HepG2 (cell line): ENCODE measurements around the gene CASP1. TPM values are rescaled to one million over a fixed set of nuclear protein-coding genes. Genes with fewer than 3 reads are reported as not detected.

Experiments
- ATF6 ChIP-seq: sonication (generic); formaldehyde crosslinking; conservative IDR thresholded peaks from 2 replicates; pipeline ENCODE4 v1.4.0; 2020; ENCODE audit warnings: missing genetic modification reagents
- CHD4 ChIP-seq: fragments of 200-600 bp; sonication (generic); IDR thresholded peaks from 2 replicates; pipeline ENCODE4 v1.7.0; 2017; ENCODE audit warnings: mild to moderate bottlenecking, low read length, borderline replicate concordance
- GABPA ChIP-seq, 2 experiments: IDR thresholded peaks; 2 replicates each; pipeline ENCODE4 v1.6.1; 2011 to 2016; ENCODE audit warnings: low read depth in 2 of 2, low read length in 1 of 2, missing biosample characterization in 1 of 2, missing genetic modification characterization in 1 of 2
- GZF1 ChIP-seq: sonication (generic); formaldehyde crosslinking; IDR thresholded peaks from 2 replicates; pipeline ENCODE4 v1.5.1; 2020; ENCODE audit warnings: mild to moderate bottlenecking, missing genetic modification reagents
- MED1 ChIP-seq: sonication (generic); formaldehyde crosslinking; IDR thresholded peaks from 2 replicates; pipeline ENCODE4 v1.4.0; 2020; ENCODE audit warnings: missing genetic modification reagents
- PAX8 ChIP-seq: sonication (generic); formaldehyde crosslinking; IDR thresholded peaks from 2 replicates; pipeline ENCODE4 v1.8.0; 2022; ENCODE audit warnings: mild to moderate bottlenecking, missing genetic modification reagents, borderline replicate concordance
- PTBP1 ChIP-seq: fragments of 200-400 bp; formaldehyde crosslinking; IDR thresholded peaks from 2 replicates; pipeline ENCODE4 v1.6.1; 2018; ENCODE audit warnings: low read length, low read depth; ENCODE audit not compliant: poor library complexity, severe bottlenecking
- SP140L ChIP-seq: sonication (generic); formaldehyde crosslinking; IDR thresholded peaks from 2 replicates; pipeline ENCODE4 v1.4.0; 2020; ENCODE audit warnings: missing genetic modification reagents, borderline replicate concordance
- SSRP1 ChIP-seq: IDR thresholded peaks from 2 replicates; pipeline ENCODE4 v1.6.1; 2016; ENCODE audit warnings: control low read depth
- TCF12 ChIP-seq, 2 experiments: fragments of 450-650 bp in 1 of 2; sonication (generic) in 1 of 2; formaldehyde crosslinking in 1 of 2; IDR thresholded peaks; 2 replicates each; pipeline versions ENCODE4 v1.6.1 to v1.8.0; 2017 to 2022; ENCODE audit warnings: antibody characterized with exemption in 1 of 2, mild to moderate bottlenecking in 1 of 2, missing genetic modification reagents in 1 of 2, moderate library complexity in 1 of 2
- ZBTB3 ChIP-seq: sonication (generic); formaldehyde crosslinking; IDR thresholded peaks from 2 replicates; pipeline ENCODE4 v1.4.0; 2020; ENCODE audit warnings: low read depth, mild to moderate bottlenecking, moderate library complexity, missing genetic modification reagents, borderline replicate concordance
- ZNF160 ChIP-seq: sonication (generic); formaldehyde crosslinking; IDR thresholded peaks from 2 replicates; pipeline ENCODE4 v1.8.0; 2022; ENCODE audit warnings: mild to moderate bottlenecking, inconsistent platforms, missing genetic modification reagents
- ZNF7 ChIP-seq: IDR thresholded peaks from 2 replicates; pipeline ENCODE4 v1.6.1; 2016; ENCODE audit warnings: missing biosample characterization, missing genetic modification reagents
- ZNF75D ChIP-seq: sonication (generic); formaldehyde crosslinking; IDR thresholded peaks from 2 replicates; pipeline ENCODE4 v1.8.1; 2023; ENCODE audit warnings: missing genetic modification reagents, mild to moderate bottlenecking, borderline replicate concordance
- ZNF766 ChIP-seq: sonication (generic); formaldehyde crosslinking; IDR thresholded peaks from 2 replicates; pipeline ENCODE4 v1.5.0; 2020; ENCODE audit warnings: missing genetic modification reagents, borderline replicate concordance
- polyA plus RNA-seq, 8 experiments: library from polyadenylated mRNA; depleted of rRNA in 3 of 8; stranded (reverse) in 7 of 8; unstranded in 1 of 8; fragments of >200 nt; fragmentation: Illumina TruSeq in 4 of 8; extraction: Trizol in 4 of 8; gene quantifications; 2 replicates each; pipeline versions ENCODE4 v1.2.1 to v1.2.3, GENCODE V29; 2011 to 2016; ENCODE audit warnings: low read depth in 4 of 8, missing spikeins in 1 of 8, mixed read lengths in 1 of 8; ENCODE audit not compliant: insufficient read depth in 1 of 8
- total RNA-seq, 5 experiments: library from RNA; depleted of rRNA; stranded (reverse); fragments of >200 nt; fragmentation: Illumina TruSeq; extraction: Trizol; gene quantifications; 2 replicates each; pipeline ENCODE4 v1.2.3, GENCODE V29; 2016; ENCODE audit warnings: low read depth in 1 of 5
- TF ChIP-seq, protein P1 (sequence below): sonication (generic); formaldehyde crosslinking; IDR thresholded peaks from 2 replicates; pipeline ENCODE4 v1.4.0; 2020; ENCODE audit warnings: missing genetic modification reagents
- TF ChIP-seq, protein P2 (sequence below): IDR thresholded peaks from 2 replicates; pipeline ENCODE4 v1.6.1; 2016

CASP1 gene
- total and polyA plus RNA-seq, 2 of the 13 experiments (the other 11 are each of a cell fraction or from before 2014, with no cell fraction given), result 0.34 to 5.2 TPM

GRCh38 chr11:105046898-105047579, 12.1 kb upstream of the CASP1 start (continued):
- TF ChIP-seq, protein P1, sequence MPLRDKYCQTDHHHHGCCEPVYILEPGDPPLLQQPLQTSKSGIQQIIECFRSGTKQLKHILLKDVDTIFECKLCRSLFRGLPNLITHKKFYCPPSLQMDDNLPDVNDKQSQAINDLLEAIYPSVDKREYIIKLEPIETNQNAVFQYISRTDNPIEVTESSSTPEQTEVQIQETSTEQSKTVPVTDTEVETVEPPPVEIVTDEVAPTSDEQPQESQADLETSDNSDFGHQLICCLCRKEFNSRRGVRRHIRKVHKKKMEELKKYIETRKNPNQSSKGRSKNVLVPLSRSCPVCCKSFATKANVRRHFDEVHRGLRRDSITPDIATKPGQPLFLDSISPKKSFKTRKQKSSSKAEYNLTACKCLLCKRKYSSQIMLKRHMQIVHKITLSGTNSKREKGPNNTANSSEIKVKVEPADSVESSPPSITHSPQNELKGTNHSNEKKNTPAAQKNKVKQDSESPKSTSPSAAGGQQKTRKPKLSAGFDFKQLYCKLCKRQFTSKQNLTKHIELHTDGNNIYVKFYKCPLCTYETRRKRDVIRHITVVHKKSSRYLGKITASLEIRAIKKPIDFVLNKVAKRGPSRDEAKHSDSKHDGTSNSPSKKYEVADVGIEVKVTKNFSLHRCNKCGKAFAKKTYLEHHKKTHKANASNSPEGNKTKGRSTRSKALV (CRISPR knock-in tag), result peak; percentile 81
- TF ChIP-seq ATF6, result 0 out of 2 replicates have a peak, but pooled peaks have one; percentile 51
- TF ChIP-seq ZNF7 (CRISPR knock-in tag), result no peak
- TF ChIP-seq GZF1, result no peak
- TF ChIP-seq TCF12 (IDR thresholded peaks at IDR 0.05), result no peak
- no peak for TF ChIP-seq TCF12 (CRISPR knock-in tag; IDR thresholded peaks at IDR 0.05)
- TF ChIP-seq CHD4, result peak; percentile 67; the same call in 1 of the 2 replicates
- TF ChIP-seq ZBTB3 (CRISPR knock-in tag), result no peak
- TF ChIP-seq ZNF766 (CRISPR knock-in tag), result peak; percentile 84; the same call in 1 of the 2 replicates
- no peak for TF ChIP-seq GABPA (IDR thresholded peaks at IDR 0.05; ENCODE audit: low read depth, low read length)
- TF ChIP-seq GABPA (CRISPR knock-in tag; IDR thresholded peaks at IDR 0.05; ENCODE audit: low read depth), result peak; percentile 52; the same call in 1 of the 2 replicates
- peak; percentile 70; the same call in 1 of the 2 replicates for TF ChIP-seq SP140L (CRISPR knock-in tag)
- no peak for TF ChIP-seq PAX8 (CRISPR knock-in tag)
- TF ChIP-seq SSRP1 (CRISPR knock-in tag), result no peak
- TF ChIP-seq, protein P2, sequence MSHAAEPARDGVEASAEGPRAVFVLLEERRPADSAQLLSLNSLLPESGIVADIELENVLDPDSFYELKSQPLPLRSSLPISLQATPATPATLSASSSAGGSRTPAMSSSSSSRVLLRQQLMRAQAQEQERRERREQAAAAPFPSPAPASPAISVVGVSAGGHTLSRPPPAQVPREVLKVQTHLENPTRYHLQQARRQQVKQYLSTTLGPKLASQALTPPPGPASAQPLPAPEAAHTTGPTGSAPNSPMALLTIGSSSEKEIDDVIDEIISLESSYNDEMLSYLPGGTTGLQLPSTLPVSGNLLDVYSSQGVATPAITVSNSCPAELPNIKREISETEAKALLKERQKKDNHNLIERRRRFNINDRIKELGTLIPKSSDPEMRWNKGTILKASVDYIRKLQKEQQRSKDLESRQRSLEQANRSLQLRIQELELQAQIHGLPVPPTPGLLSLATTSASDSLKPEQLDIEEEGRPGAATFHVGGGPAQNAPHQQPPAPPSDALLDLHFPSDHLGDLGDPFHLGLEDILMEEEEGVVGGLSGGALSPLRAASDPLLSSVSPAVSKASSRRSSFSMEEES (CRISPR knock-in tag), result peak; percentile 89
- TF ChIP-seq ZNF75D (CRISPR knock-in tag), result no peak
- no peak for TF ChIP-seq PTBP1
- peak; percentile 35; the same call in 1 of the 2 replicates for TF ChIP-seq ZNF160 (CRISPR knock-in tag)
- TF ChIP-seq MED1 (CRISPR knock-in tag), result peak; percentile 96
